HepG2 (cell line): ENCODE data around the gene MYH10. TPM values are rescaled to one million over a fixed set of nuclear protein-coding genes. Genes with fewer than 3 reads are reported as not detected.

ENCODE experiments used
- GATA4 ChIP-seq: sonication (generic); IDR thresholded peaks from 2 replicates; pipeline ENCODE4 v1.6.1; 2016; ENCODE audit warnings: antibody characterized with exemption, low read depth, borderline replicate concordance
- GPN1 ChIP-seq: sonication (generic); formaldehyde crosslinking; IDR thresholded peaks from 2 replicates; pipeline ENCODE4 v1.5.1; 2020; ENCODE audit warnings: missing genetic modification reagents, borderline replicate concordance
- HOXA3 ChIP-seq: sonication (generic); formaldehyde crosslinking; IDR thresholded peaks from 2 replicates; pipeline ENCODE4 v1.5.0; 2020; ENCODE audit warnings: missing genetic modification reagents
- KDM5B ChIP-seq: sonication (generic); formaldehyde crosslinking; IDR thresholded peaks from 2 replicates; pipeline ENCODE4 v1.4.0; 2020; ENCODE audit warnings: missing genetic modification reagents, mild to moderate bottlenecking, borderline replicate concordance
- KLF13 ChIP-seq: sonication (generic); formaldehyde crosslinking; IDR thresholded peaks from 2 replicates; pipeline ENCODE4 v1.4.0; 2020; ENCODE audit warnings: mild to moderate bottlenecking, missing genetic modification reagents
- MNT ChIP-seq: fragments of 450-650 bp; IDR thresholded peaks from 2 replicates; pipeline ENCODE4 v1.6.1; 2016
- MYPOP ChIP-seq: sonication (generic); formaldehyde crosslinking; IDR thresholded peaks from 2 replicates; pipeline ENCODE4 v1.8.1; 2023; ENCODE audit warnings: mild to moderate bottlenecking, moderate library complexity, missing genetic modification reagents
- NFIB ChIP-seq: sonication (generic); formaldehyde crosslinking; IDR thresholded peaks from 2 replicates; pipeline ENCODE4 v1.9.0; 2021; ENCODE audit warnings: missing genetic modification reagents, mild to moderate bottlenecking, borderline replicate concordance
- SMYD3 ChIP-seq: sonication (generic); formaldehyde crosslinking; IDR thresholded peaks from 2 replicates; pipeline ENCODE4 v1.8.1; 2023; ENCODE audit warnings: mild to moderate bottlenecking, missing genetic modification reagents
- ZBTB4 ChIP-seq: sonication (generic); formaldehyde crosslinking; IDR thresholded peaks from 2 replicates; pipeline ENCODE4 v1.4.0; 2020; ENCODE audit warnings: missing genetic modification reagents, mild to moderate bottlenecking, borderline replicate concordance
- ZBTB40 ChIP-seq, 2 experiments: fragments of 450-650 bp in 1 of 2; sonication (generic) in 1 of 2; formaldehyde crosslinking in 1 of 2; IDR thresholded peaks; 2 replicates each; pipeline versions ENCODE4 v1.6.1 to v1.8.0; 2016 to 2022; ENCODE audit warnings: antibody characterized with exemption in 1 of 2, mild to moderate bottlenecking in 1 of 2, missing genetic modification reagents in 1 of 2
- ZNF121 ChIP-seq: sonication (generic); formaldehyde crosslinking; IDR thresholded peaks from 2 replicates; pipeline ENCODE4 v1.5.0; 2020; ENCODE audit warnings: mild to moderate bottlenecking, missing genetic modification reagents
- ZNF282 ChIP-seq: fragments of 450-650 bp; IDR thresholded peaks from 2 replicates; pipeline ENCODE4 v1.6.1; 2018; ENCODE audit not compliant: partially characterized antibody
- ZSCAN12 ChIP-seq: sonication (generic); formaldehyde crosslinking; IDR thresholded peaks from 2 replicates; pipeline ENCODE4 v1.9.0; 2021; ENCODE audit warnings: mild to moderate bottlenecking, missing genetic modification reagents
- polyA plus RNA-seq, 8 experiments: library from polyadenylated mRNA; depleted of rRNA in 3 of 8; stranded (reverse) in 7 of 8; unstranded in 1 of 8; fragments of >200 nt; fragmentation: Illumina TruSeq in 4 of 8; extraction: Trizol in 4 of 8; gene quantifications; 2 replicates each; pipeline versions ENCODE4 v1.2.1 to v1.2.3, GENCODE V29; 2011 to 2016; ENCODE audit warnings: low read depth in 4 of 8, missing spikeins in 1 of 8, mixed read lengths in 1 of 8; ENCODE audit not compliant: insufficient read depth in 1 of 8
- total RNA-seq, 5 experiments: library from RNA; depleted of rRNA; stranded (reverse); fragments of >200 nt; fragmentation: Illumina TruSeq; extraction: Trizol; gene quantifications; 2 replicates each; pipeline ENCODE4 v1.2.3, GENCODE V29; 2016; ENCODE audit warnings: low read depth in 1 of 5

Gene MYH10
- total and polyA plus RNA-seq, 2 of the 13 experiments (the other 11 are each of a cell fraction or from before 2014, with no cell fraction given): 43.4 to 68.6 TPM

- TF ChIP-seq ZBTB40 (IDR thresholded peaks at IDR 0.05) (no peak), ZBTB40 (CRISPR knock-in tag; IDR thresholded peaks at IDR 0.05) (no peak), KDM5B (no peak), MNT (no peak), ZNF121 (CRISPR knock-in tag) (no peak), ZSCAN12 (CRISPR knock-in tag) (no peak), GATA4 (no peak), KLF13 (no peak), ZBTB4 (CRISPR knock-in tag) (no peak), SMYD3 (no peak), MYPOP (CRISPR knock-in tag) (no peak), ZNF282 (no peak), GPN1 (CRISPR knock-in tag) (no peak), HOXA3 (CRISPR knock-in tag) (peak; percentile 31), NFIB (CRISPR knock-in tag) (no peak)
Measured at GRCh38 chr17:8477715-8478441, 152.6 kb downstream of the MYH10 start (continued).
